IMR-90 (cell line): Measurements from ENCODE around the gene DLL4. TPM values are rescaled to one million over a fixed set of nuclear protein-coding genes. Genes with fewer than 3 reads are reported as not detected.
"Not testable (repeated sequence)": the region's sequence is repeated elsewhere in the genome, so short reads cannot be mapped to it uniquely, and the experiment has no call there.

Experiments
- ATAC-seq: fragments of 200-7000 bp; cut with Tn5 transposase; 2 replicates; pipeline ENCODE4 v1.9.1; 2020; ENCODE audit warnings: low read depth, mild to moderate bottlenecking, moderate library complexity
- BruUV-seq: library from RNA; stranded (reverse); fragments of 400-500 nt; replicated peaks from 2 replicates; lab custom pipeline; 2021; lab: Mats Ljungman, UMichigan
- CTCF ChIA-PET: fragments of 300-600 bp; formaldehyde crosslinking; extraction: SDS; loops from one replicate; lab custom pipeline; 2021; ENCODE audit warnings: antibody characterized with exemption; lab: Yijun Ruan, JAX
- POLR2A ChIA-PET: fragments of 300-600 bp; sonication (Branson Sonifier 250); formaldehyde crosslinking; loops from one replicate; lab custom pipeline; 2022; ENCODE audit warnings: antibody characterized with exemption; ENCODE audit not compliant: unreplicated experiment; lab: Charles Lee
- DNase-seq: peaks from one replicate; pipeline ENCODE4 v3.0.0; 2013
- H2AFZ ChIP-seq: replicated peaks from 2 replicates; pipeline ENCODE3; 2013; ENCODE audit warnings: low read length, mild to moderate bottlenecking; ENCODE audit not compliant: poor library complexity
- H2AK5ac ChIP-seq: 2 replicates; pipeline ENCODE4 v1.6.1; 2013; ENCODE audit warnings: low read depth, low read length, inconsistent platforms
- H2AK9ac ChIP-seq: replicated peaks from 2 replicates; pipeline ENCODE3; 2013; ENCODE audit warnings: mild to moderate bottlenecking, low read depth, low read length, moderate library complexity; ENCODE audit not compliant: poor library complexity
- H2BK120ac ChIP-seq: 2 replicates; pipeline ENCODE4 v1.6.1; 2013; ENCODE audit warnings: low read depth, low read length, inconsistent platforms
- H2BK15ac ChIP-seq: 3 replicates; pipeline ENCODE4 v1.6.1; 2013; ENCODE audit warnings: low read depth, low read length, inconsistent platforms
- H2BK20ac ChIP-seq: 2 replicates; pipeline ENCODE4 v1.6.1; 2013; ENCODE audit warnings: low read depth, mild to moderate bottlenecking, inconsistent platforms, low read length, moderate library complexity
- H2BK5ac ChIP-seq: 2 replicates; pipeline ENCODE4 v1.6.1; 2013; ENCODE audit warnings: mild to moderate bottlenecking, low read depth, low read length, inconsistent platforms; ENCODE audit not compliant: poor library complexity, severe bottlenecking
- H3K14ac ChIP-seq: replicated peaks from 2 replicates; pipeline ENCODE4 v1.6.1; 2013; ENCODE audit warnings: low read depth, low read length, inconsistent platforms
- H3K18ac ChIP-seq: 2 replicates; pipeline ENCODE4 v1.6.1; 2013; ENCODE audit warnings: low read depth, low read length, control low read depth
- H3K23ac ChIP-seq: 2 replicates; pipeline ENCODE4 v1.6.1; 2013; ENCODE audit warnings: low read depth, low read length, inconsistent platforms
- H3K27ac ChIP-seq: 2 replicates; pipeline ENCODE4 v1.5.1; 2013; ENCODE audit warnings: mild to moderate bottlenecking, control low read depth, low read length; ENCODE audit not compliant: insufficient read depth
- H3K27me3 ChIP-seq: 2 replicates; pipeline ENCODE4 v1.6.1; 2013; ENCODE audit warnings: low read length; ENCODE audit not compliant: control insufficient read depth, insufficient read depth
- H3K36me3 ChIP-seq: 2 replicates; pipeline ENCODE4 v1.6.1; 2013; ENCODE audit warnings: low read length, mixed read lengths; ENCODE audit not compliant: control insufficient read depth, insufficient read depth
- H3K4ac ChIP-seq: 2 replicates; pipeline ENCODE4 v1.6.1; 2013; ENCODE audit warnings: low read depth, low read length, inconsistent platforms
- H3K4me1 ChIP-seq: 2 replicates; pipeline ENCODE4 v1.6.1; 2013; ENCODE audit warnings: low read length, mixed read lengths; ENCODE audit not compliant: control insufficient read depth, insufficient read depth
- H3K4me2 ChIP-seq: 2 replicates; pipeline ENCODE4 v1.6.1; 2013; ENCODE audit warnings: low read depth, mild to moderate bottlenecking, control low read depth, low read length, moderate library complexity
- H3K4me3 ChIP-seq: 2 replicates; pipeline ENCODE4 v1.5.1; 2013; ENCODE audit warnings: low read depth, mild to moderate bottlenecking, control low read depth, low read length, moderate library complexity; ENCODE audit not compliant: insufficient read depth
- H3K56ac ChIP-seq: 2 replicates; pipeline ENCODE4 v1.6.1; 2013; ENCODE audit warnings: low read length, inconsistent platforms; ENCODE audit not compliant: insufficient read depth; ENCODE audit errors: extremely low read depth
- H3K79me1 ChIP-seq, 2 experiments: 2 replicates each; pipeline ENCODE4 v1.6.1; 2013; ENCODE audit warnings: low read length in 2 of 2, inconsistent platforms in 1 of 2, low read depth in 1 of 2
- H3K9ac ChIP-seq: 2 replicates; pipeline ENCODE4 v1.6.1; 2013; ENCODE audit warnings: low read depth, low read length, control low read depth
- H3K9me1 ChIP-seq: 2 replicates; pipeline ENCODE4 v1.6.1; 2013; ENCODE audit warnings: low read length, inconsistent platforms; ENCODE audit not compliant: insufficient read depth
- H3K9me3 ChIP-seq: 2 replicates; pipeline ENCODE4 v1.6.1; 2013; ENCODE audit warnings: low read length; ENCODE audit not compliant: control insufficient read depth, insufficient read depth
- H4K20me1 ChIP-seq: 2 replicates; pipeline ENCODE4 v1.6.1; 2013; ENCODE audit warnings: low read length, inconsistent platforms; ENCODE audit not compliant: insufficient read depth
- H4K5ac ChIP-seq: 2 replicates; pipeline ENCODE4 v1.6.1; 2013; ENCODE audit warnings: mild to moderate bottlenecking, low read depth, low read length, control low read depth
- H4K8ac ChIP-seq, 2 experiments: 2 replicates each; pipeline ENCODE4 v1.6.1; 2013; ENCODE audit warnings: low read depth in 2 of 2, low read length in 2 of 2, control low read depth in 1 of 2, inconsistent platforms in 1 of 2
- H4K91ac ChIP-seq: 2 replicates; pipeline ENCODE4 v1.6.1; 2013; ENCODE audit warnings: low read depth, low read length, inconsistent platforms; ENCODE audit not compliant: insufficient read depth
- WGBS, 2 experiments: methylation state at CpG; one replicate each; pipeline versions ENCODE4 v1.1.5 to v1.1.7; 2013; ENCODE audit warnings: missing lambda C conversion rate in 2 of 2; ENCODE audit not compliant: insufficient read length in 1 of 2; ENCODE audit errors: extremely low coverage in 2 of 2; 5-methylcytosine and 5-hydroxymethylcytosine counted together
- dilution Hi-C: fragments of 300-500 bp; cut with HindIII; formaldehyde crosslinking; loops from one replicate; pipeline ENCODE4 v1.14.3; 2018; ENCODE audit warnings: low sequenced_read_pairs; ENCODE audit not compliant: unreplicated experiment
- in situ Hi-C: fragments of 300-500 bp; cut with MboI; formaldehyde crosslinking; loops from 3 replicates; pipeline ENCODE4 v1.14.3; 2019; ENCODE audit warnings: low sequenced_read_pairs, inconsistent platforms, mixed read lengths
- intact Hi-C: fragments of 100-400 bp; cut with micrococcal nuclease; formaldehyde crosslinking; loops from 2 replicates; pipeline ENCODE4 v1.10.0; 2022
- polyA plus RNA-seq, 3 experiments: library from polyadenylated mRNA; depleted of rRNA; stranded (reverse); fragments of >200 nt; gene quantifications; 2 replicates each; pipeline ENCODE4 v1.2.3, GENCODE V29; 2012; ENCODE audit warnings: low replicate concordance in 1 of 3
- total RNA-seq: library from RNA; depleted of rRNA; stranded (reverse); fragments of >200 nt; gene quantifications from 2 replicates; pipeline ENCODE4 v1.2.3, GENCODE V29; 2012

The DLL4 gene
- total and polyA plus RNA-seq, 2 of the 4 experiments (the other 2 are of a cell fraction) = 1.8 to 3.4 TPM

- Histone ChIP-seq H4K20me1 (peaks cover 22% of the 10 kb centered on the region), H3K4me1 (peaks cover 13% of the 10 kb centered on the region), H3K9me1 (peaks cover 12% of the 10 kb centered on the region), H3K79me1 (peaks cover 4 to 17% of the 10 kb centered on the region in 2 experiments; a peak in 3 of 4 replicates)
- H3K23ac ChIP-seq, H3K4me3 ChIP-seq, H4K91ac ChIP-seq, H3K9me3 ChIP-seq, H3K36me3 ChIP-seq, H3K27me3 ChIP-seq, intact Hi-C loops, H2AK9ac ChIP-seq, H4K5ac ChIP-seq, H2AFZ ChIP-seq, BruUV-seq, H2BK15ac ChIP-seq, H3K18ac ChIP-seq, H2BK20ac ChIP-seq, dilution Hi-C loops, H3K4me2 ChIP-seq, H3K9ac ChIP-seq, H3K4ac ChIP-seq, H3K14ac ChIP-seq, H2AK5ac ChIP-seq, CTCF ChIA-PET, H2BK120ac ChIP-seq, DNase-seq, H2BK5ac ChIP-seq, in situ Hi-C loops, H3K27ac ChIP-seq, H4K8ac ChIP-seq, H3K56ac ChIP-seq, ATAC-seq: not testable (repeated sequence)
- POLR2A ChIA-PET = interaction anchor here (0.6 kb wide), 1 partner anchor 31 kb away, joined by 3 read pairs; no protein-coding TSS in a partner anchor
- 94% methylated on average over 7 of the region's 25 CpGs; no CpG with 5 or more reads in 1 of the 2 experiments for WGBS, 2 experiments
Measured at GRCh38 chr15:40961740-40962139, 32.6 kb downstream of the DLL4 start.

- H3K4ac ChIP-seq, H3K23ac ChIP-seq, H3K27ac ChIP-seq, H2AK5ac ChIP-seq, H4K8ac ChIP-seq, H2BK20ac ChIP-seq, DNase-seq, H3K56ac ChIP-seq, H4K5ac ChIP-seq, H2BK5ac ChIP-seq, CTCF ChIA-PET, BruUV-seq, H3K9me3 ChIP-seq, H3K14ac ChIP-seq, H2BK15ac ChIP-seq, H3K36me3 ChIP-seq, dilution Hi-C loops, H2AFZ ChIP-seq, intact Hi-C loops, H2AK9ac ChIP-seq, H3K27me3 ChIP-seq, ATAC-seq, H3K4me3 ChIP-seq, H3K4me2 ChIP-seq, in situ Hi-C loops, H4K91ac ChIP-seq, H3K18ac ChIP-seq, H3K9me1 ChIP-seq, H2BK120ac ChIP-seq, H3K9ac ChIP-seq: not testable (repeated sequence)
- peaks cover 0 to 11% of the 10 kb centered on the region in 2 experiments; a peak in 2 of 4 replicates for H3K79me1 ChIP-seq
- WGBS, 2 experiments = 94% methylated on average over 8 of the region's 14 CpGs; no CpG with 5 or more reads in 1 of the 2 experiments
- H4K20me1 ChIP-seq = peaks cover 16% of the 10 kb centered on the region
- peaks cover 15% of the 10 kb centered on the region for H3K4me1 ChIP-seq
- POLR2A ChIA-PET = interaction anchor here (0.6 kb wide), 1 partner anchor 30 kb away, joined by 3 read pairs; no protein-coding TSS in a partner anchor
Measured at GRCh38 chr15:40962317-40962716, 33.2 kb downstream of the DLL4 start.
